Activated CD8-positive, alpha-beta memory T cell treated with anti-CD3 and anti-CD28 coated beads, Interleukin-2, amount 10 ng/mL, durations not matched to agents 7 days and 5 days (primary cell): ENCODE measurements around the gene TREML4. TPM values are rescaled to one million over a fixed set of nuclear protein-coding genes. Genes with fewer than 3 reads are reported as not detected.
A peak's percentile ranks its signal among the peaks of the same experiment; 100 is the strongest.

Source experiments
- ATAC-seq: fragments of 150-1000 bp; cut with Tn5 transposase; one replicate; pipeline ENCODE4 v1.10.0; 2021; ENCODE audit warnings: moderate library complexity
- CTCF ChIA-PET: fragments of 350-600 bp; sonication (Branson Sonifier 250); formaldehyde crosslinking; loops from one replicate; lab custom pipeline; 2021; ENCODE audit warnings: antibody characterized with exemption; lab: Charles Lee
- DNase-seq: peaks from one replicate; pipeline ENCODE4 v3.0.0-alpha.2; 2020
- H3K27ac Mint-ChIP-seq: one replicate; pipeline ENCODE4 v1.8.0; 2021; ENCODE audit warnings: mild to moderate bottlenecking, mixed read lengths
- H3K27me3 Mint-ChIP-seq: one replicate; pipeline ENCODE4 v1.8.0; 2021; ENCODE audit warnings: mixed read lengths
- H3K36me3 Mint-ChIP-seq: one replicate; pipeline ENCODE4 v1.8.0; 2021; ENCODE audit warnings: mild to moderate bottlenecking, mixed read lengths
- H3K4me1 Mint-ChIP-seq: one replicate; pipeline ENCODE4 v1.8.0; 2021; ENCODE audit warnings: mixed read lengths
- H3K4me3 Mint-ChIP-seq: one replicate; pipeline ENCODE4 v1.8.0; 2021; ENCODE audit warnings: mild to moderate bottlenecking, moderate library complexity, mixed read lengths
- H3K9me3 Mint-ChIP-seq: one replicate; pipeline ENCODE4 v1.8.0; 2022; ENCODE audit warnings: low read depth, mixed read lengths
- total RNA-seq, 2 experiments: library from RNA; stranded (reverse); gene quantifications; one replicate each; pipeline ENCODE4 v1.2.3, GENCODE V29; 2021

The TREML4 gene
- total RNA-seq, 2 experiments from 2014 or later, result not detected

DNA sequence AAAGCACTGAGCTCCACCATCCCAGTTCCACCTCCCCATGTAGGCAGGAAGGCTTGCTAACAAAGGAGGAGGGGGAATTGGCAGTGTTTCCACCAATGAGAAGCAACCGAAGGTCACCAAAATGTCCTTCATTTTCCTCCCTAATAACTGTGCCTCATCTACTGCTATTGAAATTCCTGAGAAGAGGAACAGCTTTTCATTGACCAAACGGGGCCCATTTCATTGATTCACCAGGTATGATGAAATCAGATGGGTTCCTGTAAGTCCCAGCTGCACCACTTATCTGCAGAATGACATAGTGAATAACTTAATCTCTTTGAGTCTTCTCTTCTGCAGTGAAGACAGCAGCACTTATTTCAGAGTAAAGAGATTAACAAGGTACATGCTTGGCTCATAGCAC is 41.0 kb downstream of the TREML4 start:
- Mint-ChIP-seq H3K27me3 (no peaks in the 10 kb centered on the region), H3K9me3 (no peaks in the 10 kb centered on the region), H3K4me3 (no peak overlapping the region), H3K4me1 (peaks cover 8% of the 10 kb centered on the region), H3K36me3 (no peaks in the 10 kb centered on the region), H3K27ac (no peak overlapping the region)
- CTCF ChIA-PET, result interaction anchor here (1.5 to 1.7 kb wide), 2 partner anchors 37 to 177 kb away, joined by 4 read pairs; no protein-coding TSS in a partner anchor
- ATAC-seq (no peak), DNase-seq (no peak)

DNA sequence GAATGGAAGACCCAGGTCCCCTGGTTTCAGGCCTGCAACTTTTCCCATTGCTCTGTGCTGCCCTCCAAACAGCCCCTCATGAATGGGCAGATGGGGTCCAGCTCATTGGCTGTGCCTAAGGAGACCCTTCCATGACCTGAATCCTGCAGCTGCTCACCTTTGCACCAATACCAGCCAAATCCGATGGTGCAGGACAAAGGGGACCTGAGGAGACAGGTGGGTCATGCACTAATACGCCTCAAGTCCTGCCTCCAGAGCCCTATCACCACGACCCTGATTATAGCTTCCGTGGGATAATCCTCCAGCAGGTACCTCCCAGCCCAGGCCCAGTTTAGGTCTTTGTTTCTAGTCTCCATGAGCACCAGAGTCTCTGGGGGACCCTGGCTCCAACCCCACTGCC is 41.6 kb downstream of the TREML4 start:
- Mint-ChIP-seq H3K9me3 (no peaks in the 10 kb centered on the region), H3K4me3 (no peak overlapping the region), H3K4me1 (peaks cover 8% of the 10 kb centered on the region), H3K36me3 (no peaks in the 10 kb centered on the region), H3K27me3 (no peaks in the 10 kb centered on the region), H3K27ac (no peak overlapping the region)
- DNase-seq, result peak; percentile 38
- CTCF ChIA-PET, result interaction anchor here (1.5 to 1.7 kb wide), 2 partner anchors 37 to 177 kb away, joined by 4 read pairs; no protein-coding TSS in a partner anchor
- ATAC-seq, result no peak

- Mint-ChIP-seq H3K27me3 (peaks cover 9% of the 10 kb centered on the region), H3K36me3 (no peaks in the 10 kb centered on the region), H3K4me3 (no peak overlapping the region), H3K27ac (no peak overlapping the region), H3K4me1 (peaks cover 8% of the 10 kb centered on the region), H3K9me3 (no peaks in the 10 kb centered on the region)
- ATAC-seq, result peak; percentile 30
- CTCF ChIA-PET, result no interaction called here
- peak; percentile 60 for DNase-seq
These were observed 43.8 kb downstream of the TREML4 start for GRCh38 chr6:41271901-41272395.

- no peaks in the 10 kb centered on the region for H3K9me3 Mint-ChIP-seq
- DNase-seq (peak; percentile 33), ATAC-seq (no peak)
- no peak overlapping the region for H3K4me3 Mint-ChIP-seq
- CTCF ChIA-PET, result no interaction called here
- no peaks in the 10 kb centered on the region for H3K36me3 Mint-ChIP-seq
- peaks cover 8% of the 10 kb centered on the region for H3K4me1 Mint-ChIP-seq
- peaks cover 11% of the 10 kb centered on the region for H3K27me3 Mint-ChIP-seq
- no peak overlapping the region for H3K27ac Mint-ChIP-seq
These were observed 44.6 kb downstream of the TREML4 start for GRCh38 chr6:41272591-41273240.

DNA sequence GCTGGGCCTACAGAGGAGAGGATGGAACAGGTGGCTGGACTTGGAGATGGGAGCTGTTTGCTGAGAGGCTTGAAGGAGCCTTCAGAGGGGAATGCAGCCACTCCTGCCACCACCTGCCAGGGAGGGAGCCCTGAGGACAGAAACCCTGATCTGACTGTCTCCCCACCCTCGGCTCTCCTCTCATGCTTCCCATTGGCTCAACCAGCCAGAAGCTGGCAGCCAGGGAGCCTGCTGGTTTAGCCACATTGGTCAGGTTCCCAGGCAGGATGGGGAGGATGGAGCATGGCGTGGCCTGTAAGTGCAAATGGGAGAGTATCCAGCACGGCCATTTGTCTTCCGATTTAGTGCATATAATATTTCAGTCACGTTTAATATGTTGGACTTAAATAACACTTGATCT is 45.6 kb downstream of the TREML4 start:
- Mint-ChIP-seq H3K4me3 (no peak overlapping the region), H3K9me3 (no peaks in the 10 kb centered on the region), H3K4me1 (peaks cover 10% of the 10 kb centered on the region), H3K36me3 (no peaks in the 10 kb centered on the region), H3K27me3 (peaks cover 11% of the 10 kb centered on the region), H3K27ac (no peak overlapping the region)
- CTCF ChIA-PET, result no interaction called here
- no peak for ATAC-seq
- peak; percentile 16 for DNase-seq

- Mint-ChIP-seq H3K9me3 (no peaks in the 10 kb centered on the region), H3K27me3 (peaks cover 11% of the 10 kb centered on the region), H3K36me3 (no peaks in the 10 kb centered on the region), H3K4me3 (no peak overlapping the region), H3K4me1 (peaks cover 12% of the 10 kb centered on the region), H3K27ac (no peak overlapping the region)
- CTCF ChIA-PET, result no interaction called here
- DNase-seq, result no peak
- no peak for ATAC-seq
These were observed 46.1 kb downstream of the TREML4 start for GRCh38 chr6:41274256-41274655.

DNA sequence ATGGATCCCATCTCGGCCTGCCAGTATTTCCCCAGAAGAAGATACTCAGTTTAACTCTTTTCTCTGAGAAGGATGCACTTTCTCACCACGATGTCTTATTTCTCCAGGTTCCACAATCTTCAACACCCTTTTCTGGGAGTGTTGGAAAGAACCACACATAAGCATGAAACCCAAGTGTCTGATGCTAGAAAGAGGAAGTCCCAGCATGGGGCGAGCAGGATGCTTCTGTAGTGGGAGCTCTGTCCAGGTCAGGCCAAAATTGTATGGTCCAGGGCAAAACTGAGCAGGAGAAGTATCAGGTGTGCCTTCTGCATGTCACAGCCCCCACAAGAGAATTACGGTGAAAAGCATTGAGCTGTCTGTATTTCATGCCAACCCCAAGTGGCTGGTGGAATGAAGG is 47.3 kb downstream of the TREML4 start:
- H3K9me3 Mint-ChIP-seq, result no peaks in the 10 kb centered on the region
- ATAC-seq, result no peak
- H3K27me3 Mint-ChIP-seq, result peaks cover 11% of the 10 kb centered on the region
- H3K36me3 Mint-ChIP-seq, result no peaks in the 10 kb centered on the region
- H3K27ac Mint-ChIP-seq, result no peak overlapping the region
- CTCF ChIA-PET, result no interaction called here
- H3K4me3 Mint-ChIP-seq, result no peak overlapping the region
- peaks cover 13% of the 10 kb centered on the region for H3K4me1 Mint-ChIP-seq
- DNase-seq, result no peak

GRCh38 chr6:41277605-41278004 is 49.5 kb downstream of the TREML4 start:
- peaks cover 5% of the 10 kb centered on the region for H3K4me1 Mint-ChIP-seq
- no peak overlapping the region for H3K27ac Mint-ChIP-seq
- DNase-seq (no peak), ATAC-seq (no peak)
- no peaks in the 10 kb centered on the region for H3K9me3 Mint-ChIP-seq
- peaks cover 13% of the 10 kb centered on the region for H3K27me3 Mint-ChIP-seq
- no peak overlapping the region for H3K4me3 Mint-ChIP-seq
- no peaks in the 10 kb centered on the region for H3K36me3 Mint-ChIP-seq
- CTCF ChIA-PET, result interaction anchor here (0.7 to 2.7 kb wide), 3 partner anchors 42 to 95 kb away, joined by 3 to 10 read pairs (median 3); no protein-coding TSS in a partner anchor

DNA sequence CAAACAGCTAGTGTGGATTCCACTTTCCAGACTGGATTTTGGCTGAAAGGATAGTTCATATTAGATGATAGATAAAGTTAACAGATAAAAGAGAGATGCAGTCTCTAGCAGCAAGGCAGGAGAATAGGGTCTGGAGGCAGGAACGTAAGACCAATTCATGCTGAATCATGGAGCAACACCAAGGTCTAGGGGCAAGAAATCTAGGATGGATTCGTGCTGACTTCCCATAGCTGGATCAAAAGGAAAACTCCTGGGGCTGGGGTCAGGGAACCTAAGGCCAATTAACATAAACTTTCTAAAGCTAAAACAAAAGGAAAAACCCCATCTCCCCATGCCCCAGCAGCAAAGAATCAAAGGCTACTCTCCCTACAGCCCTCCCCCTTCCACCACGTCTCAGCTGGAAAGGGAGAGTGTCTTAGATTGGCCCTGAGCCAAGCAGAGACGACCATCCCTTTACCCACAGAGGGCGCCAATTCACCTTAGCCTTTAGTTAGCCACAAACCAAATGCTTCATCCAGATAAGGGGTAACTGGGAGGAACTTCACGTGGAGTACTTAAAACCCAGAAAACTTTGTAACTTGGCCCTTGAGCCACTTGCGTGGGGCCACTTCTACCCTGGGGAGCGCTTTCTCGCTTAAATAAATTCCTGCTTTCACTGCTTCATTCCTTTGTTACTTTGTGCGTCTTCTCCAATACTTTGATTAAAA is 50.7 kb downstream of the TREML4 start:
- no peaks in the 10 kb centered on the region for H3K36me3 Mint-ChIP-seq
- CTCF ChIA-PET, result interaction anchor here (0.8 to 2.7 kb wide), 5 partner anchors 9 to 96 kb away, joined by 3 to 10 read pairs (median 3); no protein-coding TSS in a partner anchor
- H3K27ac Mint-ChIP-seq, result no peak overlapping the region
- DNase-seq (peak; percentile 75), ATAC-seq (peak; percentile 69)
- H3K27me3 Mint-ChIP-seq, result peaks cover 15% of the 10 kb centered on the region
- peaks cover 5% of the 10 kb centered on the region for H3K4me1 Mint-ChIP-seq
- no peaks in the 10 kb centered on the region for H3K9me3 Mint-ChIP-seq
- no peak overlapping the region for H3K4me3 Mint-ChIP-seq

DNA sequence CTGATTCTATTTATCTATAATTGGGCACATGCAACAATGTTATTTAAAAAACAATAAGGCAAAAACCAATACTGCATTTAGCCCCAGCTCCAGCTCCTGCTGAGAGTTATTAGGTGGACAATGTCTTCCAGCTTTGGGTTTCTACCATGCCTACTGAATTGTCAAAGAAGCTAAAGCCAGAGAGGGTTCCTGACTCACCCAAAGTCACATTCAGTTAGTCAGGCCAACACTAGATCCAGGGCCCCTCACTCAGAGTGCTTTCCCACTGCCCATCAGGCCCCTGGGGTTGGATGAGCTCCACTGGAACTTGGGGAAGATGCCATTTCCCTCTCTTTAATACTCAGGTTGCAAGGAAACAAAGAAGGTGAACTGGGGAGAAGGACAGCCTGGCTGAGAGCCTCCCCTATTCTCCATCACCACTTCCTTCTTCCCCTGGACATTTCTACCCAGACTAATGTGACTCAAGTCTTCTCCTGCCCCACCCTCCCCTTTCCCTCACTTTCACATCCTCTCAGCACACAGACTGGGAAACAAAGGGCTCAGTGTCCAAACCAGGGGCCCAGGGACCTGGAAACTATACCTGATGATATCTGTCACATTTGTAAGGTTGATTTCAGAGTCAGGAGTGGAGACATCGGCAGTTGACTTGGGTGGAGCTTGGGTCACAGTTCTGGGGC is 52.4 kb downstream of the TREML4 start:
- H3K27ac Mint-ChIP-seq, result no peak overlapping the region
- no peak for ATAC-seq
- H3K9me3 Mint-ChIP-seq, result no peaks in the 10 kb centered on the region
- CTCF ChIA-PET, result interaction anchor here (1.2 kb wide), 1 partner anchor 100 kb away, joined by 3 read pairs; no protein-coding TSS in a partner anchor
- peaks cover 5% of the 10 kb centered on the region for H3K4me1 Mint-ChIP-seq
- H3K36me3 Mint-ChIP-seq, result no peaks in the 10 kb centered on the region
- H3K4me3 Mint-ChIP-seq, result no peak overlapping the region
- H3K27me3 Mint-ChIP-seq, result peaks cover 17% of the 10 kb centered on the region
- DNase-seq, result no peak

- H3K27ac Mint-ChIP-seq, result no peak overlapping the region
- H3K9me3 Mint-ChIP-seq, result no peaks in the 10 kb centered on the region
- peaks cover 7% of the 10 kb centered on the region for H3K4me1 Mint-ChIP-seq
- CTCF ChIA-PET, result no interaction called here
- no peak for DNase-seq
- H3K4me3 Mint-ChIP-seq, result no peak overlapping the region
- peaks cover 32% of the 10 kb centered on the region for H3K27me3 Mint-ChIP-seq
- ATAC-seq, result no peak
- no peaks in the 10 kb centered on the region for H3K36me3 Mint-ChIP-seq
These were observed 55.5 kb downstream of the TREML4 start for GRCh38 chr6:41283600-41283999.

- Mint-ChIP-seq H3K4me1 (peaks cover 3% of the 10 kb centered on the region), H3K36me3 (no peaks in the 10 kb centered on the region), H3K27me3 (peaks cover 33% of the 10 kb centered on the region), H3K27ac (no peak overlapping the region), H3K9me3 (no peaks in the 10 kb centered on the region), H3K4me3 (no peak overlapping the region)
- ATAC-seq, result no peak
- CTCF ChIA-PET, result no interaction called here
- DNase-seq, result no peak
These were observed 56.6 kb downstream of the TREML4 start for GRCh38 chr6:41284726-41285125.

GRCh38 chr6:41286544-41287346 is 58.6 kb downstream of the TREML4 start, which contains the start of gene TREM1:
TSS of gene TREM1 (minus strand) at chr6:41286682. CDS start at chr6:41286655, 27 bp downstream.
- Mint-ChIP-seq H3K4me1 (peaks cover 3% of the 10 kb centered on the region), H3K36me3 (no peaks in the 10 kb centered on the region), H3K27ac (no peak within 1 kb of the TSS), H3K27me3 (peaks cover 33% of the 10 kb centered on the region), H3K9me3 (no peaks in the 10 kb centered on the region), H3K4me3 (no peak within 1 kb of the TSS)
- CTCF ChIA-PET, result no interaction called here
- DNase-seq (no peak), ATAC-seq (no peak)
